Activated CD4-positive, CD25-positive, alpha-beta regulatory T cell treated with anti-CD3 and anti-CD28 coated beads, Interleukin-2, amount 50 U/mL, for 72 hours (primary cell): ENCODE results near the gene CCNB1.
"Not testable (repeated sequence)": the region's sequence is repeated elsewhere in the genome, so short reads cannot be mapped to it uniquely, and the experiment has no call there.

ENCODE experiments used
- DNase-seq: peaks from one replicate; pipeline ENCODE4 v3.0.0; 2021

CCNB1 gene

GRCh38 chr5:69166686-69167492, at the start of gene CCNB1:
TSS of gene CCNB1 (plus strand) at chr5:69167150. CDS start at chr5:69167263, 113 bp downstream.
- peak; percentile 98 for DNase-seq

DNA sequence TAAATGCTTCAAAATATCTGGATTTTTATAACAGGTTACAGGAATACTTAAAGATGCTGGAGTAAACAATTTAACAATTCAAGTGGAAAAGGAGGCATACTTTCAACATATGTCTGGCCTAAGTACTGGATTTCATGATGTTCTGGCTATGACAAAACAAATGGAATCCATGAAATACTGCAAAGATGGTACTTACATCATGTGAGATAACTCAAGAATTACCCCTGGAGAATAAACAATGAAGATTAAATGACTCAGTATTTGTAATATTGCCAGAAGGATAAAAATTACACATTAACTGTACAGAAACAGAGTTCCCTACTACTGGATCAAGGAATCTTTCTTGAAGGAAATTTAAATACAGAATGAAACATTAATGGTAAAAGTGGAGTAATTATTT, 37.5 kb upstream of the CCNB1 start:
- no peak for DNase-seq

DNA sequence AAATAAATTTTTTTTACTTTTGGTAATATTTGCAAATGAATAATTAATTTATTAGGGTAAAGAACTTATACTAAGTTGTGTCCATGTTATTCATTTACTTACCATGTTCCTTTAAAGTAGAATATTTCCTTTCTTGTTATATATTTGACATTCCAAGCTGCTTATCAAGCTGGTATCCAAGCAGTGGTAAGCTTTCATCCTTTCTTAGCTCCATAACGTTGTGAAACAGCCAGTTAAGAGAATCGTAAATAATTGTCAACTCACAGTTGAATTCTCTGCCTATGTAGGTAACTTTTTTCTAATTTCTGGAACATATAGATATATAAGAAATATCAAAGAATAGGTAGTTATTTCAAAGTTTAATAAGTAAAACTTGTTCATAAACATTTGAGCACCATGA, 36.7 kb upstream of the CCNB1 start:
- DNase-seq, result no peak

DNA sequence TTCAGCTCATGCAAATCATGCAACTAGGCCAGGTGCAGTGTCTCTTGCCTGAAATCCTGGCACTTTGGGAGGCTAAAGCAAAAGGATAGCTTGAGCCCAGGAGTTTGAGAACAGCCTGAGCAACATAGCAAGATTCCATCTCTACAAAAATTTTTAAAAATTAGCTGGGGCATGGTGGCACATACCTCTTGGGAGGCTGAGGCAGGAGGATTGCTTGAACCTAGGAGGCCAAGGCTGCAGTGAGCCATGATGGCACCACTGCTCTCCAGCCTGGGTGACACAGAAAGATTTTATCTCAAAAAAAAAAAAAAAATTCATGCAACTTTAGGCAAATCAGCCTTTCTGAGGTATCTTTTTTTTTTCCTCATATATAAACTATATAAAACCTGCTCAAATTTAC, 35.6 kb upstream of the CCNB1 start:
- DNase-seq, result no peak

DNA sequence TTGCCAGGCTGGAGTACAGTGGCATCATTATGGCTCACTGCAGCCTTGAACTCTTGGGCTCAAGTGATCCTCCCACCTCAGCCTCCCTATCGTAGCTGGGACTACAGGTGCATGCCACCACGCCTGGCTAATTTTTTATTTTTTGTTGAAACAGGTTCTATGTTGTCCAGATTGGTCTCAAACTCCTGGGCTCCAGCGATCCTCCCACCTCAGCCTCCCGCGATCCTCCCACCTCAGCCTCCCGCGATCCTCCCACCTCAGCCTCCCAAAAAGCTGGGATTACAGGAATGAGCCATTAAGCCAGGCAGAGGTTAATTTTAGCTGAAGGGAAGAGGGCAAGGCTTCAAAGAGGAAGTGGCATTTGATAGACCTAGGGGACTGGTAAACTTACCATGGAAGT, 32.8 kb upstream of the CCNB1 start:
- DNase-seq, result no peak

DNA sequence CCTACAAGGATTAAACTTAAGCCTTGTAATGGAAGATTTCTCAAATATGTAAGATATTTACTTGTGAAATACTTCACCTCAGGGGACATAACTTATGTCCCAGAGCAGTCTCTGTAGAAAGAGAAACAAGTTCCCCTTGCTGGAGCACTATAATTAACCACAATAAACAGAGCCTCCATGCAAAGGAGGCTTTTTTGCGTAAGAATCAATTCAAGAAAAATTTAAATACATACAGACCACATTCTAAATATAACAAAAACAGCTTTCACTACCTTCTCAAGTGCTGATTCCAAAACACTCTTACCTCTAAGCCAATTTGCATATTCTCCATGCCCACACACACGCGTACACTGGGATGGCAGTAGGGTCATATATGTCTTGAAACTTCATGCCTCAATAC, 30.7 kb upstream of the CCNB1 start:
- no peak for DNase-seq

DNA sequence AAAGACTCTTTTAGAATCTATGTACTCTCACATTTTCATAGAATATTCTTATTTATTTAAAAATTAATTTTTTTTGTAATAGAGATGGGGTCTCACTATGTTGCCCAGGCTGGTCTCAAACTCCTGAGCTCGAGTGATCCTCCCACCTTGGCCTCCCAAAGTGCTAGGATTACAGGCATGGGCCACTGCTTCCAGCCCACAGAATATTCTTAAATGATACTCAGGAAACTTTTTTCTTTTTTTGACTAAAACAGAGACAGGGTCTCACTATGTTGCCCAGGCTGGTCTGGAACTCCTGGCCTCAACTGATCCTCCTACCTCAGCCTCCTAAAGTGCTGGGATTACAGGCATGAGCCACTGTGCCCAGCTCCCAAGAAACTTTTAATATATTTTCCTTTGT, 29.7 kb upstream of the CCNB1 start:
- not testable (repeated sequence) for DNase-seq

DNA sequence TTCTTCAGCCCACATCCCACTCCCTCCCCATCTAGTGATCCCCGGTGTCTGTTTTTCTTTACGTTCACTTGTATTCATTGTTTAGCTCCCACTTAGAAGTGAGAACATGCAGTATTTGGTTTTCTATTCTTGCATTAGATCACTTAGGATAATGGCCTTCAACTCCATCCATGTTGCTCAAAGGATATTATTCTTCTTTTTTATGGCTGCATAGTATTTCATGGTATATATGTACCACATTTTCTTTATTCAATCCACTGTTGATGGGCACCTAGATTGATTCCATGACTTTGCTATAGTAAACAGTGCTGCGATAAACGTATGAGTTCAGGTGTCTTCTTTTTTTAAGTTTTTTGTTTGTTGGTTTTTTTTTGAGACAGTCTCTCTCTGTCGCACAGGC, 29.1 kb upstream of the CCNB1 start:
- DNase-seq, result no peak

GRCh38 chr5:69138766-69139165, 28.2 kb upstream of the CCNB1 start:
- DNase-seq, result no peak

GRCh38 chr5:69140239-69140638, 26.7 kb upstream of the CCNB1 start:
- not testable (repeated sequence) for DNase-seq

DNA sequence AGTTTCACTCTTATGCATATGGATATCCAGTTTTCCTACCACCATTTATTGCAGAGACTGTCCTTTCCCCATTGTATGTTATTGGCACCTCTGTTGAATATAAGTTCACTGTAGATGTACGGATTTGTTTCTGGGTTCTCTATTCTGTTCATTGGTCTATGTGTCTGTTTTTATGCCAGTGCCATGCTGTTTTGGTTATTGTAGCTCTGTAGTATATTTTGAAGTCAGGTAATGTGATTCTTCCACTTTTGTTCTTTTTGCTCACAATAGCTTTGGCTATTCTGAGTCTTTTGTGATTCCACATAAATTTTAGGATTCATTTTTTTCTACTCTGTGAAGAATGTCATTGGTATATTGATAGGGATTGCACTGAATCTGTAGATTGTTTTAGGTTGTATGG, 26.1 kb upstream of the CCNB1 start:
- DNase-seq, result no peak

DNA sequence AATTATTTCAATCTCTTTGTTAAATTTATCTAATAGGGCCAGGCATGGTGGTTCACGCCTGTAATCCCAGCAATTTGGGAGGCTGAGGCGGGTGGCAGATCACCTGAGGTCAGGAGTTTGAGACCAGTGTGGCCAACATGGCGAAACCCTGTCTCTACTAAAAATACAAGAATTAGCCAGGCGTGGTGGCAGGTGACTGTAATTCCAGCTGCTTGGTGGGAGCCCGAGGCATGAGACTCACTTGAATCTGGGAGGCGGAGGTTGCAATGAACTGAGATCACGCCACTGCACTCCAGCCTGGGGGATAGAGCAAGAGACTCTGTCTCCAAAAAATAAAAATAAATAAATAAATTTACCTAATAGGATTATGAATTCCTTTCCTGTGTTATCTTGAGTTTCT, 18.4 kb upstream of the CCNB1 start:
- DNase-seq, result not testable (repeated sequence)

- DNase-seq, result no peak
Measured at GRCh38 chr5:69148981-69149675, 17.8 kb upstream of the CCNB1 start.

GRCh38 chr5:69149676-69150010, 17.3 kb upstream of the CCNB1 start:
- no peak for DNase-seq

DNA sequence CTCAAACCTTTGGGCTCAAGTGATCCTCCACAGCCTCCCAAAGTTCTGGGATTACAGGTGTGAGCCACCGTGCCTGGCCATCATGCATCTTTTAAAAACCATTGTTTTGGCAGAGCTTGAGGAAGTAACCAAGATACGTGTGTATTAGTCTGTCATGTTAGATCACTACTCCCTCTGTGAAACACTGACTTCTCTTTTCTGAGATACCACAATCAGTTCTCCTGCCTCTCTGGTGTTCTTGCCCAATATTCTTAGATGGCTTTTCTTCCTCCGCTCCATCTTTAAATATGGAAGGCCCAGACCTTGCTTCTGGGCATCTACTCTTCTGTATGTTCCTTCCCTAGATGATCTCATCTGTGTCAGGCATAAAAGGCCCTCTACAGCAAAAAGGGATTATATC, 14.2 kb upstream of the CCNB1 start:
- DNase-seq, result no peak

- no peak for DNase-seq
Measured at GRCh38 chr5:69156456-69156855, 10.5 kb upstream of the CCNB1 start.

DNA sequence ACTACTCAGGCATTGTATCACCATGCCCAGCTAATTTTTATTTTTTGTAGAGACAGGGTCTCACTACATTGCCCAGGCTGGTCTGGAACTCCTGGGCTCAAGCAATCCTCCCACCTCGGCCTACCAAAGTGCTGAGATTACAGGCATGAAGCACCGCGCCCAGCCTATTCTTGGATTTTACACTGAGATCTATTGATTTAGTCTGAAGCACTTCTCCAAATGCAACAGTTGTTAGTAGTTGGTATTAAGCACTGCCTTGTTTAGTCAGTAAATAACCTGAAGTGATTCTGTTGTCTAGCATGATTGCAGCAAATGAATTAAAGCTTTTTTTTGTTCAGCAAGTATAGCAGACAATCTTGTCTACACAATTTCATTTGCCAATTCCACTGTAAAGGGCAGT, 8.9 kb upstream of the CCNB1 start:
- DNase-seq, result no peak

DNA sequence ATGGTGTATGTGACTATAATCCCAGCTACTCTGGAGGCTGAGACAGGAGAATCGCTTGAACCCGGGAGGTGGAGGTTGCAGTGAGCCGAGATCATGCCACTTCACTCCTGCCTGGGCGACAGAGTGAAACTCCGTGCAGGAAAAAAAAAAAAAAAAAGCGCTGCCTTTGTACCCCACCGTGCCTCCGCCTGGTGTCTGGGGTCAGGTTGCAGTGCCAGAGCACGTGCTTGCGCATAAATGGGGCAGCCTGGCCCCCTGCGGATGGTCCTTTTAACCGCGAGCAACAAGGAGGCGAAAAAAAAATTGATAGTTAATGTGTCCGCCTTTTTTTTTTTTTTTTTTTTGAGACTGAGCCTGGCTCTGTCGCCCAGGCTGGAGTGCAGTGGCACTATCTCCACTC, 6.3 kb upstream of the CCNB1 start:
- no peak for DNase-seq

DNA sequence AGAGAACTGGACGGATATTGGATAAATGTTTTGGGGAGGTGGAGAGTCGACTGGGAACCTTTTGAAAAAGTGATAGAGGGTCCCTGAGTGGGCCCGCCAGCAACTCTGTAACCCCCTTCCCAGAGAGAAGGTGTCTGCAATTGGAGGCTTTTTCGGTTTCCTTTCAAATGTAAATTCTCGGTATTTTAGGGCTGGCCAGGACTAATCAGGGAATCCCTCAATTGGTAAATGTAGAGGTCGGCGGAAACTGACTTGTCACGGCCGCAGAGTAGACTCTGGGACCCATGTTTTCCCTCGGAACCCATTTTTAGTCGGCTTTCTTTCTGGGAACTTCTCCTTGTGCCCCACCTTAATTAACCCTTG, 524 bp downstream of the CCNB1 start:
- no peak for DNase-seq

GRCh38 chr5:69167929-69168328, 979 bp downstream of the CCNB1 start:
- DNase-seq, result no peak

DNA sequence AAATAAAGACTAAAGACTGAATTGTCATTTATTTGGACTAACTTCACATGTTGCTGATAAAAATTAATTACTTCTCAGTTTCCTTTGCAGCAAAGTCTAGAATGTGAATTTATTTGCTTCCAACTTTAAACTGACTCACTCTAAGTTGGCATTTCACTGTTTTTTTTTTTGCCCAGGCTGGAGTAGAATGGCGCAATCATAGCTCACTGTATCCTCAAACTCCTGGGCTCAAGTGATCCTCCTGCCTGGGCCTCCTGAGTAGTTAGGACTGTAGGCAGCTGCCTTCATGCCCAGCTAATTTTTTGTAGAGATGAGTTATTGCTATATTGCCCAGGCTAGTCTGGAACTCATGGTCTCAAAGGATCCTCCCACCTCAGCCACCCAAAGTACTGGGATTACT, 3.5 kb downstream of the CCNB1 start:
- DNase-seq, result no peak

DNA sequence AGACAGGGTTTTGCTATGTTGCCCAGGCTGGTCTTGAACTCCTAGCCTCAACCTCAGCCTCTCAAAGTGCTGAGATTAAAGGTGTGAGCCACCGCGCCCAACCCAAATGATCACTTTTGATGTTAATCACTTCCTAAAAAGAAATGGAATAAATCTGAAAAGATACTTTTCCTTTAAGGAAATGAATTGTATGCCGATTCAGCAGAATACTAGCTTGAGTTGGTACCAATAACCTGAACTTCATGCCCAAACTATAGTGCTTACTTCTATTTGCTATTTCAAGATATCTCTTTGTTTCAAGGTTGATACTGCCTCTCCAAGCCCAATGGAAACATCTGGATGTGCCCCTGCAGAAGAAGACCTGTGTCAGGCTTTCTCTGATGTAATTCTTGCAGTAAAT, 4.0 kb downstream of the CCNB1 start:
- no peak for DNase-seq

- not testable (repeated sequence) for DNase-seq
Measured at GRCh38 chr5:69181659-69182293, 14.8 kb downstream of the CCNB1 start.

GRCh38 chr5:69184621-69185020, 17.7 kb downstream of the CCNB1 start:
- DNase-seq, result no peak
